Fibroblast of lung (primary cell): Measurements from ENCODE around the gene LPIN3.

ENCODE experiments used
- EZH2 ChIP-seq: IDR thresholded peaks from 2 replicates; pipeline ENCODE4 v1.5.1; 2012; ENCODE audit warnings: low read length, control low read depth, mild to moderate bottlenecking; ENCODE audit errors: missing control alignments
- TF ChIP-seq, protein P1 (sequence below), 2 donors: IDR thresholded peaks in 1 of 2; conservative IDR thresholded peaks in 1 of 2; 1 replicate in 1 of 2; 2 replicates in 1 of 2; pipeline ENCODE4 v1.5.1; 2011 to 2012; ENCODE audit warnings: low read length in 2 of 2, control low read depth in 1 of 2, inconsistent platforms in 1 of 2, low read depth in 1 of 2, mild to moderate bottlenecking in 1 of 2

DNA sequence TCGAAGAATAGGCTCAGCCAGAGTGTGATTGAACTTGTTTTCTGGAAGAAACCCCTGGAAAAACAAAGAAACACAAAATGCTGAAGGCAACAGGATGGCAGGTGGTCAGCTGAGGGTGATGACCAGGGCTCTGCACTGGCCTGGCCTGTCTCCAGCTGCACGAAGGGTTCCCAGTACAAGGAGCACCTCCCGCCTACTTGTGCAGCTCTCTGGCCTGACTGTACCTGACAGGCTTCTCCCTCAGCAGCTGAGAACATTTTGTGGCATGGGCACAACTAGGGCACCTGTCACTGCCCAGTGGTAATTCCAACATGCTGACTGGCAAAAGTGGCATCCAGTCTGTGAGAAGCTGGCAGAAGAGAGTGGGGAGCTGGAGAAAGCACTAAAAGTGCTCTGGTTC lies 64.8 kb downstream of the LPIN3 start:
- TF ChIP-seq, protein P1, sequence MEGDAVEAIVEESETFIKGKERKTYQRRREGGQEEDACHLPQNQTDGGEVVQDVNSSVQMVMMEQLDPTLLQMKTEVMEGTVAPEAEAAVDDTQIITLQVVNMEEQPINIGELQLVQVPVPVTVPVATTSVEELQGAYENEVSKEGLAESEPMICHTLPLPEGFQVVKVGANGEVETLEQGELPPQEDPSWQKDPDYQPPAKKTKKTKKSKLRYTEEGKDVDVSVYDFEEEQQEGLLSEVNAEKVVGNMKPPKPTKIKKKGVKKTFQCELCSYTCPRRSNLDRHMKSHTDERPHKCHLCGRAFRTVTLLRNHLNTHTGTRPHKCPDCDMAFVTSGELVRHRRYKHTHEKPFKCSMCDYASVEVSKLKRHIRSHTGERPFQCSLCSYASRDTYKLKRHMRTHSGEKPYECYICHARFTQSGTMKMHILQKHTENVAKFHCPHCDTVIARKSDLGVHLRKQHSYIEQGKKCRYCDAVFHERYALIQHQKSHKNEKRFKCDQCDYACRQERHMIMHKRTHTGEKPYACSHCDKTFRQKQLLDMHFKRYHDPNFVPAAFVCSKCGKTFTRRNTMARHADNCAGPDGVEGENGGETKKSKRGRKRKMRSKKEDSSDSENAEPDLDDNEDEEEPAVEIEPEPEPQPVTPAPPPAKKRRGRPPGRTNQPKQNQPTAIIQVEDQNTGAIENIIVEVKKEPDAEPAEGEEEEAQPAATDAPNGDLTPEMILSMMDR (conservative IDR thresholded peaks at IDR 0.05 in 1 of 2, IDR thresholded peaks at IDR 0.05 in 1 of 2; ENCODE audit: low read depth in 1 of 2, low read length in 2 of 2): no peak
- TF ChIP-seq EZH2: no peak
